ENCODE measurements around the gene TAS2R10. TPM values are rescaled to one million over a fixed set of nuclear protein-coding genes. Genes with fewer than 3 reads are reported as not detected.

Gene TAS2R10
- total RNA-seq, 2 donors from 2014 or later: 1.2 to 1.6 TPM

DNA sequence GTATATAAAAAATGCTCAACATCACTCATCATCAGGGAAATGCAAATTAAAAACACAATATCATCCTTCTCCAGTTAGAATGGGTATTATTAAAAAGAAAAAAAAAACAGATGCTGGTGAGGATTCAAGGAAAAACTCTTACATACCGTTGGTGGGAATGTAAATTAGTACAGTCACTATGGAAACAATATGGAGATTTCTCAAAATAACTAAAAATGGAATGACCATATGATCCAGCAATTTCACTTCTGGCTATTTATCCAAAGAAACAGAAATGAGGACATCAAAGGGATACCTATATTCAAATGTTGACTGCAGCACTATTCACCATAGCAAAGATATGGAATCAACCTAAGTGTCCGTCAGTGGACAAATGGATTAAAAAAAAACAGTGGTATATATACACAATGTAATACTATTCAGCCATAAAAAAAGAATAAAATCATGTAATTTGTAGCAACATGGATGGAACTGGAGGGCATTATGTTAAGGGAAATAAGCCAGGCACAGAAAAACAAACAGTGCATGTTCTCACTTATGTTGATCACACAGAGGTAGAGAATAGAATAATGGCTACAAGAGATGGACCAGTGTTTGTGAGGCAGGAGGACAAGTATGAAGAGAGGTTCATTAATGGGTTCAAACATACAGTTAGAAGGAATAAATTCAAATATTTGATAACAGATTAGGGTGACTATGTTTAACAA lies 37.5 kb upstream of the TAS2R10 start:
- peaks cover 2% of the 10 kb centered on the region for H3K4me1 Mint-ChIP-seq
- H3K27me3 Mint-ChIP-seq (ENCODE audit: insufficient read depth): no peaks in the 10 kb centered on the region
- Histone ChIP-seq H3K4me1 (ENCODE audit: control insufficient read depth, insufficient read depth, low read length) (no peaks in the 10 kb centered on the region), H3K36me3 (ENCODE audit: control insufficient read depth, insufficient read depth, low read length) (no peaks in the 10 kb centered on the region), H3K4me3 (ENCODE audit: low read length) (no peak overlapping the region), H3K27me3 (ENCODE audit: control insufficient read depth, insufficient read depth, low read length, poor library complexity, severe bottlenecking) (no peaks in the 10 kb centered on the region), H3K9ac (ENCODE audit: extremely low read depth, low read length, poor library complexity, severe bottlenecking) (no peak overlapping the region), H3K27ac (ENCODE audit: low read depth, low read length) (no peak overlapping the region), H3K9me3 (ENCODE audit: control insufficient read depth, low read length) (peaks cover 9% of the 10 kb centered on the region)
- DNase-seq: no peak
- peaks cover 16% of the 10 kb centered on the region for H3K9me3 Mint-ChIP-seq
- H3K27ac Mint-ChIP-seq: no peak overlapping the region
- H3K4me3 Mint-ChIP-seq: no peak overlapping the region
- H3K36me3 Mint-ChIP-seq (ENCODE audit: low read depth): peaks cover 27% of the 10 kb centered on the region
- WGBS, 2 experiments (ENCODE audit: insufficient coverage in 1 of 2, insufficient read length in 1 of 2): 86% methylated on average over 1 of the region's 2 CpGs
- TF ChIP-seq, protein P1, sequence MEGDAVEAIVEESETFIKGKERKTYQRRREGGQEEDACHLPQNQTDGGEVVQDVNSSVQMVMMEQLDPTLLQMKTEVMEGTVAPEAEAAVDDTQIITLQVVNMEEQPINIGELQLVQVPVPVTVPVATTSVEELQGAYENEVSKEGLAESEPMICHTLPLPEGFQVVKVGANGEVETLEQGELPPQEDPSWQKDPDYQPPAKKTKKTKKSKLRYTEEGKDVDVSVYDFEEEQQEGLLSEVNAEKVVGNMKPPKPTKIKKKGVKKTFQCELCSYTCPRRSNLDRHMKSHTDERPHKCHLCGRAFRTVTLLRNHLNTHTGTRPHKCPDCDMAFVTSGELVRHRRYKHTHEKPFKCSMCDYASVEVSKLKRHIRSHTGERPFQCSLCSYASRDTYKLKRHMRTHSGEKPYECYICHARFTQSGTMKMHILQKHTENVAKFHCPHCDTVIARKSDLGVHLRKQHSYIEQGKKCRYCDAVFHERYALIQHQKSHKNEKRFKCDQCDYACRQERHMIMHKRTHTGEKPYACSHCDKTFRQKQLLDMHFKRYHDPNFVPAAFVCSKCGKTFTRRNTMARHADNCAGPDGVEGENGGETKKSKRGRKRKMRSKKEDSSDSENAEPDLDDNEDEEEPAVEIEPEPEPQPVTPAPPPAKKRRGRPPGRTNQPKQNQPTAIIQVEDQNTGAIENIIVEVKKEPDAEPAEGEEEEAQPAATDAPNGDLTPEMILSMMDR (conservative IDR thresholded peaks at IDR 0.05): no peak

DNA sequence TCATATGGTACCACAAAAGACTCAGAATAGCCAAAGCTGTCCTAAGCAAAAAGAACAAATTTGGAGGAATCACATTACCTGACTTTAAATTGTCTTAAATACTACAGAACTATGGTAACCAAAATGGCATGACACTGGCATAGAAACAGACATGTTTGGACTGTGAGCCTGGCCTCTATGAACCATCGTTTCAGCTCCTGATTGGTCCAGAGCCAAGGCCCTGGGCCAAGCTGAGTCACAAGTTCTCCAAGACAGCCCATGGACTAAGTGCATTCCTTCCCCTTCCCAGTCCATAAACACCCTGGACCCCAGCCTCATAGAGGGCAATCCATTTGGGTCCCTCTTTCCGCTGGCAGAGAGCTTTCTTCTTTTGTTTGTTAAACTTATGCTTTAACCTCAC lies 35.2 kb upstream of the TAS2R10 start:
- no peak overlapping the region for H3K4me3 Mint-ChIP-seq
- Histone ChIP-seq H3K9me3 (ENCODE audit: control insufficient read depth, low read length) (peaks cover 27% of the 10 kb centered on the region), H3K4me3 (ENCODE audit: low read length) (no peak overlapping the region), H3K27me3 (ENCODE audit: control insufficient read depth, insufficient read depth, low read length, poor library complexity, severe bottlenecking) (no peaks in the 10 kb centered on the region), H3K9ac (ENCODE audit: extremely low read depth, low read length, poor library complexity, severe bottlenecking) (no peak overlapping the region), H3K36me3 (ENCODE audit: control insufficient read depth, insufficient read depth, low read length) (no peaks in the 10 kb centered on the region), H3K27ac (ENCODE audit: low read depth, low read length) (no peak overlapping the region), H3K4me1 (ENCODE audit: control insufficient read depth, insufficient read depth, low read length) (no peaks in the 10 kb centered on the region)
- peaks cover 39% of the 10 kb centered on the region for H3K9me3 Mint-ChIP-seq
- H3K36me3 Mint-ChIP-seq (ENCODE audit: low read depth): peaks cover 48% of the 10 kb centered on the region
- no peak overlapping the region for H3K27ac Mint-ChIP-seq
- WGBS, 2 experiments (ENCODE audit: insufficient coverage in 1 of 2, insufficient read length in 1 of 2): 96 to 100% methylated on average over 1 to 2 of the region's 2 CpGs
- no peaks in the 10 kb centered on the region for H3K4me1 Mint-ChIP-seq
- H3K27me3 Mint-ChIP-seq (ENCODE audit: insufficient read depth): no peaks in the 10 kb centered on the region
- TF ChIP-seq, protein P1 (conservative IDR thresholded peaks at IDR 0.05): no peak
- no peak for DNase-seq

DNA sequence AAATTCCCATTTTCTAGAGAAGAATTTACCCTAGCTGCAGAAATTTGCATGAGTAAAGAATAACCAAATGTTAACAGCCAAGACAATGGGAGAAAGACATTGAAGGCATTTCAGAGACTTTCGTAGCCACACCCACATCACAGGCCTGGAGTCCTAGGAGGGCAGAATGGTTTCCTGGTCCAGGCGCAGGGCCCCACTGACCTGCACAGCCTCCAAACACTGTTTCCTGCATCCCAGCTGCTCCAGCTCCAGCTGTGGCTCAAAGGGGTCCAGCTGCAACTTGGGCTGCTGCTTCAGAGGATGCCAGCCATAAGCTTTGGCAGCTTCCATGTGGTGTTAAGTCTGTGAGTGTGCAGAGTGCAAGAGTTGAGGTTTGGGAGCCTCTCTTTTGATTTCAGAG lies 29.6 kb upstream of the TAS2R10 start:
- no peak overlapping the region for H3K27ac ChIP-seq (ENCODE audit: low read depth, low read length)
- TF ChIP-seq, protein P1 (conservative IDR thresholded peaks at IDR 0.05): no peak
- peaks cover 8% of the 10 kb centered on the region for H3K4me1 ChIP-seq (ENCODE audit: control insufficient read depth, insufficient read depth, low read length)
- no peaks in the 10 kb centered on the region for H3K27me3 Mint-ChIP-seq (ENCODE audit: insufficient read depth)
- peaks cover 45% of the 10 kb centered on the region for H3K9me3 Mint-ChIP-seq
- peak overlapping the region; percentile 26 for H3K4me3 ChIP-seq (ENCODE audit: low read length)
- H3K9ac ChIP-seq (ENCODE audit: extremely low read depth, low read length, poor library complexity, severe bottlenecking): no peak overlapping the region
- DNase-seq: no peak
- H3K36me3 ChIP-seq (ENCODE audit: control insufficient read depth, insufficient read depth, low read length): no peaks in the 10 kb centered on the region
- no peaks in the 10 kb centered on the region for H3K27me3 ChIP-seq (ENCODE audit: control insufficient read depth, insufficient read depth, low read length, poor library complexity, severe bottlenecking)
- WGBS, 2 experiments (ENCODE audit: insufficient coverage in 1 of 2, insufficient read length in 1 of 2): 96 to 100% methylated on average over 2 of the region's 2 CpGs
- no peak overlapping the region for H3K4me3 Mint-ChIP-seq
- no peak overlapping the region for H3K27ac Mint-ChIP-seq
- peaks cover 9% of the 10 kb centered on the region for H3K4me1 Mint-ChIP-seq
- H3K36me3 Mint-ChIP-seq (ENCODE audit: low read depth): peaks cover 44% of the 10 kb centered on the region
- peaks cover 32% of the 10 kb centered on the region for H3K9me3 ChIP-seq (ENCODE audit: control insufficient read depth, low read length)
